ENCODE measurements around the gene PIP5K1B.

The PIP5K1B gene

DNA sequence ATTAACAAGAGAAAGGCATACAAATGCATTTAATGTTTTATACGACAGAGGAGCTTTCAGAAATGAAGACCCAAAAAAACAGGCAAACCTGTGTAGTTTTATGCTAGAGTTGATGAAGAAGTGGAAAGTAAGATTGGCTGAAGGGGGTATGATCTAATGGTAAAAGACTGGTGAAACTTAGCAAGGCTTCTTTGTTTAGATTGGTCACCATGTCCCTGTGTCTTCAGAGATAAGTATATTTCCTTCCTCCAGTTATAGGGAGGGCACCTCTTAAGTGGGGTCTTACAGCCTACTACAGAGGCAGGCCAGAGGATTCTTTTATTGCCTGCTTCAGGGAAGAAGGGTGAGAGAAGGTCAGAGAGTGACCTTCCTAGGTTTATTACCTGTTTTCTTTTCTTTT is 252.4 kb downstream of the PIP5K1B start:
- Histone ChIP-seq H3K27me3 (ENCODE audit: insufficient read depth, low read depth) (no peaks in the 10 kb centered on the region), H3K4me1 (ENCODE audit: low read depth, poor library complexity, severe bottlenecking) (no peaks in the 10 kb centered on the region), H3K9ac (no peak overlapping the region), H2AFZ (ENCODE audit: low read depth) (no peak overlapping the region), H3K27ac (no peak overlapping the region), H3K4me3 (IDR thresholded peaks at IDR 0.05; ENCODE audit: insufficient read depth, low read depth, low read length) (no peak overlapping the region), H3K79me2 (ENCODE audit: insufficient read depth, low read depth) (no peaks in the 10 kb centered on the region), H3K36me3 (ENCODE audit: insufficient read depth) (no peaks in the 10 kb centered on the region), H4K20me1 (ENCODE audit: insufficient read depth) (no peaks in the 10 kb centered on the region), H3K4me2 (no peak overlapping the region)
- TF ChIP-seq, protein P1, sequence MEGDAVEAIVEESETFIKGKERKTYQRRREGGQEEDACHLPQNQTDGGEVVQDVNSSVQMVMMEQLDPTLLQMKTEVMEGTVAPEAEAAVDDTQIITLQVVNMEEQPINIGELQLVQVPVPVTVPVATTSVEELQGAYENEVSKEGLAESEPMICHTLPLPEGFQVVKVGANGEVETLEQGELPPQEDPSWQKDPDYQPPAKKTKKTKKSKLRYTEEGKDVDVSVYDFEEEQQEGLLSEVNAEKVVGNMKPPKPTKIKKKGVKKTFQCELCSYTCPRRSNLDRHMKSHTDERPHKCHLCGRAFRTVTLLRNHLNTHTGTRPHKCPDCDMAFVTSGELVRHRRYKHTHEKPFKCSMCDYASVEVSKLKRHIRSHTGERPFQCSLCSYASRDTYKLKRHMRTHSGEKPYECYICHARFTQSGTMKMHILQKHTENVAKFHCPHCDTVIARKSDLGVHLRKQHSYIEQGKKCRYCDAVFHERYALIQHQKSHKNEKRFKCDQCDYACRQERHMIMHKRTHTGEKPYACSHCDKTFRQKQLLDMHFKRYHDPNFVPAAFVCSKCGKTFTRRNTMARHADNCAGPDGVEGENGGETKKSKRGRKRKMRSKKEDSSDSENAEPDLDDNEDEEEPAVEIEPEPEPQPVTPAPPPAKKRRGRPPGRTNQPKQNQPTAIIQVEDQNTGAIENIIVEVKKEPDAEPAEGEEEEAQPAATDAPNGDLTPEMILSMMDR (conservative IDR thresholded peaks at IDR 0.05; ENCODE audit: low read depth, low read length) = no peak

DNA sequence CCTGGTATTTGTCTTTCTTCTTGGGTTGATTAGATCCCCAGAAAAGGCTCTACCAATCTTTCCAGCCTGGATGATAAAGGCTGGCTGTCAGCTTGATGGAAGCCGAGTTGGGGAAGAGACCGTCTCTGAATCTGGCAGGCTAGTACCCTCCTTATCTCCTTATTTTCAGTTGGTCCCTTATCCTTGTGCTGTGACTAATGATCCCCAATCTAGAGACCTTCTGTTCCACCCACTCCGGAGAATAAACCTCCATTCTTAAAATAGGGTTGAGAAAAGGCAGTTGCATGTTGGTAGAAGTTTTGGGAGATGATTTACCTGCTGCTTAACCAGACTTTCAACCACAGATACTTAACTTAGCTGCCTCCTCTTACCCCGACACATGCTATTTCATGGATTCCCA is 256.5 kb downstream of the PIP5K1B start:
- Histone ChIP-seq H3K27me3 (ENCODE audit: insufficient read depth, low read depth) (no peaks in the 10 kb centered on the region), H4K20me1 (ENCODE audit: insufficient read depth) (no peaks in the 10 kb centered on the region), H3K4me2 (no peak overlapping the region), H3K9ac (no peak overlapping the region), H3K4me1 (ENCODE audit: low read depth, poor library complexity, severe bottlenecking) (no peaks in the 10 kb centered on the region), H3K36me3 (ENCODE audit: insufficient read depth) (no peaks in the 10 kb centered on the region), H2AFZ (ENCODE audit: low read depth) (no peak overlapping the region), H3K27ac (no peak overlapping the region), H3K4me3 (IDR thresholded peaks at IDR 0.05; ENCODE audit: insufficient read depth, low read depth, low read length) (no peak overlapping the region), H3K79me2 (ENCODE audit: insufficient read depth, low read depth) (no peaks in the 10 kb centered on the region)
- TF ChIP-seq, protein P1 (conservative IDR thresholded peaks at IDR 0.05; ENCODE audit: low read depth, low read length) = no peak

DNA sequence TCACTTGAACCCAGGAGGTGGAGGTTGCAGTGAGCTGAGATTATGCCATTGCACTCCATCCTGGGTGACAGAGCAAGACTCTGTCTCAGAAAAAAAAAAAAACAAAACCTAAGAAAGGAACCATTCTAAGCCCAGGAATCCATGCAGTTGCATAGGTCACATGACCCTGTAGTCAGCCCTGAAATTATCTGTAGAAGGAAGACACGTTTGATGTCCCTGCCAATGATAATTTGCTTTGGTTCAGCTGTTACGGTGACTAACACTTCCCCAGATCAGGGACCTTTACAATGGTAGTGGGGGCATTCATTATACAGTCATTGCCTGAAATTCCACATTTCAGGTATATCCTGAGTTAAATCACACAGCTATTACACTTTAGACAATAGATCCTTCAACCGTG is 258.4 kb downstream of the PIP5K1B start:
- TF ChIP-seq, protein P1 (conservative IDR thresholded peaks at IDR 0.05; ENCODE audit: low read depth, low read length) = no peak
- H3K36me3 ChIP-seq (ENCODE audit: insufficient read depth) = no peaks in the 10 kb centered on the region

DNA sequence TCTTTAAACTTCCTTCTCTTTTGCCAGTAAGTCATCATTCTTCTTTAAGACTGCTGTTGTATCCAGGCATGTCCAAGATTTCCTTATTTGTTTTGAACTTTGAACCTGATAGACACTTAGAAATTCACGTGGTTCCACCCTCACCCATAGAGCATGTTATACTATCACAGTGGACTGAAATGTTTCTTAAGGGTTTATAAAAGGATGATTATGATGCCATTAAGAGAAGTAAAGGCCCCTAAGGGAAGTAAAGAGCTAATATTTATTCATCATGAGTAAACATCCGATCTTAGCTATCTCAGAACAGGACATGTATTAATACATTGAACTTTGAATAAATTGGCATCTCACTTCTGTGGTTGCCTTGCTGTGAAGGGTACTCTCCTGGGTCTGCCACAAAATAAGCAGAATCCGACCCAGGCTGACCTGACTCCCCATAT is 259.1 kb downstream of the PIP5K1B start:
- no peaks in the 10 kb centered on the region for H3K79me2 ChIP-seq (ENCODE audit: insufficient read depth, low read depth)

More for the DNA sequence above, 258.4 kb downstream of the PIP5K1B start:
- no peak overlapping the region for H2AFZ ChIP-seq (ENCODE audit: low read depth)
- H4K20me1 ChIP-seq (ENCODE audit: insufficient read depth) = no peaks in the 10 kb centered on the region
- no peaks in the 10 kb centered on the region for H3K27me3 ChIP-seq (ENCODE audit: insufficient read depth, low read depth)
- H3K4me1 ChIP-seq (ENCODE audit: low read depth, poor library complexity, severe bottlenecking) = no peaks in the 10 kb centered on the region
- no peak overlapping the region for H3K27ac ChIP-seq
- H3K4me2 ChIP-seq = no peak overlapping the region
- no peaks in the 10 kb centered on the region for H3K79me2 ChIP-seq (ENCODE audit: insufficient read depth, low read depth)
- no peak overlapping the region for H3K9ac ChIP-seq
- H3K4me3 ChIP-seq (IDR thresholded peaks at IDR 0.05; ENCODE audit: insufficient read depth, low read depth, low read length) = no peak overlapping the region

More for the DNA sequence above, 259.1 kb downstream of the PIP5K1B start:
- Histone ChIP-seq H3K4me2 (no peak overlapping the region), H3K4me1 (ENCODE audit: low read depth, poor library complexity, severe bottlenecking) (no peaks in the 10 kb centered on the region), H3K27me3 (ENCODE audit: insufficient read depth, low read depth) (no peaks in the 10 kb centered on the region), H2AFZ (ENCODE audit: low read depth) (no peak overlapping the region), H3K36me3 (ENCODE audit: insufficient read depth) (no peaks in the 10 kb centered on the region), H3K4me3 (IDR thresholded peaks at IDR 0.05; ENCODE audit: insufficient read depth, low read depth, low read length) (no peak overlapping the region), H3K9ac (no peak overlapping the region), H4K20me1 (ENCODE audit: insufficient read depth) (no peaks in the 10 kb centered on the region), H3K27ac (no peak overlapping the region)
- TF ChIP-seq, protein P1 (conservative IDR thresholded peaks at IDR 0.05; ENCODE audit: low read depth, low read length) = no peak
